ENCODE measurements around the gene NLGN1. TPM values are rescaled to one million over a fixed set of nuclear protein-coding genes. Genes with fewer than 3 reads are reported as not detected.

The NLGN1 gene
- total and polyA plus RNA-seq, 2 of the 8 experiments (the other 6 are each of a cell fraction or from before 2014, with no cell fraction given): 7.8 to 14.8 TPM

GRCh38 chr3:173735841-173736240, 338.3 kb downstream of the NLGN1 start (continued):
- TF ChIP-seq, protein P1, sequence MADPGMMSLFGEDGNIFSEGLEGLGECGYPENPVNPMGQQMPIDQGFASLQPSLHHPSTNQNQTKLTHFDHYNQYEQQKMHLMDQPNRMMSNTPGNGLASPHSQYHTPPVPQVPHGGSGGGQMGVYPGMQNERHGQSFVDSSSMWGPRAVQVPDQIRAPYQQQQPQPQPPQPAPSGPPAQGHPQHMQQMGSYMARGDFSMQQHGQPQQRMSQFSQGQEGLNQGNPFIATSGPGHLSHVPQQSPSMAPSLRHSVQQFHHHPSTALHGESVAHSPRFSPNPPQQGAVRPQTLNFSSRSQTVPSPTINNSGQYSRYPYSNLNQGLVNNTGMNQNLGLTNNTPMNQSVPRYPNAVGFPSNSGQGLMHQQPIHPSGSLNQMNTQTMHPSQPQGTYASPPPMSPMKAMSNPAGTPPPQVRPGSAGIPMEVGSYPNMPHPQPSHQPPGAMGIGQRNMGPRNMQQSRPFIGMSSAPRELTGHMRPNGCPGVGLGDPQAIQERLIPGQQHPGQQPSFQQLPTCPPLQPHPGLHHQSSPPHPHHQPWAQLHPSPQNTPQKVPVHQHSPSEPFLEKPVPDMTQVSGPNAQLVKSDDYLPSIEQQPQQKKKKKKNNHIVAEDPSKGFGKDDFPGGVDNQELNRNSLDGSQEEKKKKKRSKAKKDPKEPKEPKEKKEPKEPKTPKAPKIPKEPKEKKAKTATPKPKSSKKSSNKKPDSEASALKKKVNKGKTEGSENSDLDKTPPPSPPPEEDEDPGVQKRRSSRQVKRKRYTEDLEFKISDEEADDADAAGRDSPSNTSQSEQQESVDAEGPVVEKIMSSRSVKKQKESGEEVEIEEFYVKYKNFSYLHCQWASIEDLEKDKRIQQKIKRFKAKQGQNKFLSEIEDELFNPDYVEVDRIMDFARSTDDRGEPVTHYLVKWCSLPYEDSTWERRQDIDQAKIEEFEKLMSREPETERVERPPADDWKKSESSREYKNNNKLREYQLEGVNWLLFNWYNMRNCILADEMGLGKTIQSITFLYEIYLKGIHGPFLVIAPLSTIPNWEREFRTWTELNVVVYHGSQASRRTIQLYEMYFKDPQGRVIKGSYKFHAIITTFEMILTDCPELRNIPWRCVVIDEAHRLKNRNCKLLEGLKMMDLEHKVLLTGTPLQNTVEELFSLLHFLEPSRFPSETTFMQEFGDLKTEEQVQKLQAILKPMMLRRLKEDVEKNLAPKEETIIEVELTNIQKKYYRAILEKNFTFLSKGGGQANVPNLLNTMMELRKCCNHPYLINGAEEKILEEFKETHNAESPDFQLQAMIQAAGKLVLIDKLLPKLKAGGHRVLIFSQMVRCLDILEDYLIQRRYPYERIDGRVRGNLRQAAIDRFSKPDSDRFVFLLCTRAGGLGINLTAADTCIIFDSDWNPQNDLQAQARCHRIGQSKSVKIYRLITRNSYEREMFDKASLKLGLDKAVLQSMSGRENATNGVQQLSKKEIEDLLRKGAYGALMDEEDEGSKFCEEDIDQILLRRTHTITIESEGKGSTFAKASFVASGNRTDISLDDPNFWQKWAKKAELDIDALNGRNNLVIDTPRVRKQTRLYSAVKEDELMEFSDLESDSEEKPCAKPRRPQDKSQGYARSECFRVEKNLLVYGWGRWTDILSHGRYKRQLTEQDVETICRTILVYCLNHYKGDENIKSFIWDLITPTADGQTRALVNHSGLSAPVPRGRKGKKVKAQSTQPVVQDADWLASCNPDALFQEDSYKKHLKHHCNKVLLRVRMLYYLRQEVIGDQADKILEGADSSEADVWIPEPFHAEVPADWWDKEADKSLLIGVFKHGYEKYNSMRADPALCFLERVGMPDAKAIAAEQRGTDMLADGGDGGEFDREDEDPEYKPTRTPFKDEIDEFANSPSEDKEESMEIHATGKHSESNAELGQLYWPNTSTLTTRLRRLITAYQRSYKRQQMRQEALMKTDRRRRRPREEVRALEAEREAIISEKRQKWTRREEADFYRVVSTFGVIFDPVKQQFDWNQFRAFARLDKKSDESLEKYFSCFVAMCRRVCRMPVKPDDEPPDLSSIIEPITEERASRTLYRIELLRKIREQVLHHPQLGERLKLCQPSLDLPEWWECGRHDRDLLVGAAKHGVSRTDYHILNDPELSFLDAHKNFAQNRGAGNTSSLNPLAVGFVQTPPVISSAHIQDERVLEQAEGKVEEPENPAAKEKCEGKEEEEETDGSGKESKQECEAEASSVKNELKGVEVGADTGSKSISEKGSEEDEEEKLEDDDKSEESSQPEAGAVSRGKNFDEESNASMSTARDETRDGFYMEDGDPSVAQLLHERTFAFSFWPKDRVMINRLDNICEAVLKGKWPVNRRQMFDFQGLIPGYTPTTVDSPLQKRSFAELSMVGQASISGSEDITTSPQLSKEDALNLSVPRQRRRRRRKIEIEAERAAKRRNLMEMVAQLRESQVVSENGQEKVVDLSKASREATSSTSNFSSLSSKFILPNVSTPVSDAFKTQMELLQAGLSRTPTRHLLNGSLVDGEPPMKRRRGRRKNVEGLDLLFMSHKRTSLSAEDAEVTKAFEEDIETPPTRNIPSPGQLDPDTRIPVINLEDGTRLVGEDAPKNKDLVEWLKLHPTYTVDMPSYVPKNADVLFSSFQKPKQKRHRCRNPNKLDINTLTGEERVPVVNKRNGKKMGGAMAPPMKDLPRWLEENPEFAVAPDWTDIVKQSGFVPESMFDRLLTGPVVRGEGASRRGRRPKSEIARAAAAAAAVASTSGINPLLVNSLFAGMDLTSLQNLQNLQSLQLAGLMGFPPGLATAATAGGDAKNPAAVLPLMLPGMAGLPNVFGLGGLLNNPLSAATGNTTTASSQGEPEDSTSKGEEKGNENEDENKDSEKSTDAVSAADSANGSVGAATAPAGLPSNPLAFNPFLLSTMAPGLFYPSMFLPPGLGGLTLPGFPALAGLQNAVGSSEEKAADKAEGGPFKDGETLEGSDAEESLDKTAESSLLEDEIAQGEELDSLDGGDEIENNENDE (IDR thresholded peaks at IDR 0.05; ENCODE audit: insufficient replicate concordance, low read length): no peak
- no peak for TF ChIP-seq SIX5 (IDR thresholded peaks at IDR 0.05; ENCODE audit: low read depth, low read length)
- TF ChIP-seq ZNF274 (IDR thresholded peaks at IDR 0.05; ENCODE audit: borderline replicate concordance, extremely low read depth, low read length): no peak
